GM12878 (cell line): Measurements from ENCODE around the gene AGTPBP1. TPM values are rescaled to one million over a fixed set of nuclear protein-coding genes. Genes with fewer than 3 reads are reported as not detected.

Experiments
- ATAC-seq: fragments of 200-7000 bp; cut with Tn5 transposase; 3 replicates; pipeline ENCODE4 v1.9.1; 2020; ENCODE audit warnings: mild to moderate bottlenecking, moderate library complexity
- BruUV-seq: library from RNA; stranded (reverse); fragments of 400-500 nt; replicated peaks from 2 replicates; lab custom pipeline; 2021; lab: Mats Ljungman, UMichigan
- CTCF ChIA-PET: fragments of 300-600 bp; sonication (Branson Sonifier 250); formaldehyde crosslinking; extraction: SDS; loops from one replicate; lab custom pipeline; 2021; ENCODE audit warnings: inconsistent platforms; lab: Yijun Ruan, JAX
- POLR2A ChIA-PET: fragments of 350-600 bp; formaldehyde crosslinking; extraction: SDS; loops from one replicate; lab custom pipeline; 2021; ENCODE audit warnings: inconsistent platforms; lab: Charles Lee
- RAD21 ChIA-PET: fragments of 300-600 bp; sonication (Branson Sonifier 250); formaldehyde crosslinking; loops from one replicate; lab custom pipeline; 2023; ENCODE audit warnings: antibody characterized with exemption; ENCODE audit not compliant: unreplicated experiment; lab: Charles Lee
- SMC1A ChIA-PET: fragments of 300-600 bp; sonication (Branson Sonifier 250); formaldehyde crosslinking; loops from one replicate; lab custom pipeline; 2023; ENCODE audit not compliant: unreplicated experiment, uncharacterized antibody; lab: Charles Lee
- DNase-seq: peaks from one replicate; pipeline ENCODE4 v3.0.0-alpha.2; 2011; ENCODE audit warnings: low read depth, low spot score
- FAIRE-seq: peaks from 3 replicates; lab custom pipeline; 2011; peaks lifted over from hg19 to GRCh38; lab: Jason Lieb, UNC
- H2AFZ ChIP-seq: 2 replicates; pipeline ENCODE4 v1.6.0; 2011; ENCODE audit warnings: low read depth, low read length, control low read depth; ENCODE audit not compliant: control insufficient read depth
- H3K27ac ChIP-seq: 2 replicates; pipeline ENCODE4 v1.5.1; 2011; ENCODE audit warnings: control low read depth; ENCODE audit not compliant: control insufficient read depth, insufficient read depth
- H3K27me3 ChIP-seq, 2 experiments: replicated peaks in 1 of 2; 2 replicates each; pipeline versions ENCODE4 v1.6.0 to v1.6.1; 2011; ENCODE audit warnings: low read length in 1 of 2; ENCODE audit not compliant: control insufficient read depth in 2 of 2, insufficient read depth in 2 of 2
- H3K36me3 ChIP-seq, 2 experiments: 2 replicates each; pipeline ENCODE4 v1.5.1; 2011; ENCODE audit warnings: low read length in 1 of 2; ENCODE audit not compliant: control insufficient read depth in 2 of 2, insufficient read depth in 2 of 2
- H3K4me1 ChIP-seq: 2 replicates; pipeline ENCODE4 v1.6.1; 2011; ENCODE audit warnings: mild to moderate bottlenecking, low read length, moderate library complexity, mixed read lengths; ENCODE audit not compliant: control insufficient read depth, insufficient read depth
- H3K4me2 ChIP-seq: 2 replicates; pipeline ENCODE4 v1.6.0; 2011; ENCODE audit warnings: control low read depth; ENCODE audit not compliant: control insufficient read depth, insufficient read depth
- H3K4me3 ChIP-seq: fragments of 200-600 bp; sonication (generic); 2 replicates; pipeline ENCODE4 v1.5.1; 2016
- H3K79me2 ChIP-seq: 2 replicates; pipeline ENCODE4 v1.6.0; 2011; ENCODE audit warnings: low read length; ENCODE audit not compliant: control insufficient read depth, insufficient read depth
- H3K9ac ChIP-seq: 2 replicates; pipeline ENCODE4 v1.8.0; 2011; ENCODE audit warnings: low read length, control low read depth, mixed read lengths; ENCODE audit not compliant: control insufficient read depth, insufficient read depth
- H3K9me3 ChIP-seq: replicated peaks from 3 replicates; pipeline ENCODE4 v1.5.1; 2011; ENCODE audit warnings: mild to moderate bottlenecking, low read length; ENCODE audit not compliant: control insufficient read depth, insufficient read depth
- H4K20me1 ChIP-seq: 2 replicates; pipeline ENCODE4 v1.6.0; 2011; ENCODE audit not compliant: control insufficient read depth, insufficient read depth
- ASH2L ChIP-seq: fragments of 300-600, 200-600 bp; sonication (generic); IDR thresholded peaks from 2 replicates; pipeline ENCODE4 v1.6.1; 2017; ENCODE audit warnings: low read depth, mild to moderate bottlenecking, borderline replicate concordance
- BCL11A ChIP-seq: IDR thresholded peaks from 2 replicates; pipeline ENCODE4 v1.6.1; 2011; ENCODE audit warnings: low read depth, low read length
- CEBPB ChIP-seq, 2 experiments: fragments of 150-350 bp in 1 of 2; IDR thresholded peaks; 2 replicates each; pipeline ENCODE4 v1.6.1; 2012 to 2014; ENCODE audit warnings: low read depth in 2 of 2, low read length in 2 of 2, borderline replicate concordance in 1 of 2, inconsistent platforms in 1 of 2
- CHD1 ChIP-seq: IDR thresholded peaks from 2 replicates; pipeline ENCODE4 v1.6.1; 2012; ENCODE audit warnings: low read depth, low read length, improper control_type of control experiment
- CREM ChIP-seq: IDR thresholded peaks from 2 replicates; pipeline ENCODE4 v1.6.1; 2014; ENCODE audit warnings: antibody characterized with exemption, low read depth
- CTCF ChIP-seq, 3 experiments: IDR thresholded peaks in 2 of 3; conservative IDR thresholded peaks in 1 of 3; 2 replicates each; pipeline ENCODE4 v1.5.1; 2011; ENCODE audit warnings: low read depth in 3 of 3, low read length in 3 of 3, mild to moderate bottlenecking in 3 of 3, control low read depth in 2 of 3, moderate library complexity in 2 of 3, inconsistent platforms in 1 of 3, mixed read lengths in 1 of 3; ENCODE audit not compliant: control insufficient read depth in 2 of 3, insufficient read depth in 1 of 3; ENCODE audit errors: extremely low read depth in 1 of 3
- EP300 ChIP-seq, 2 experiments: fragments of 150-350 bp in 1 of 2; IDR thresholded peaks; 2 replicates each; pipeline ENCODE4 v1.6.1; 2011 to 2012; ENCODE audit warnings: low read depth in 2 of 2, low read length in 2 of 2, borderline replicate concordance in 1 of 2, improper control_type of control experiment in 1 of 2, inconsistent platforms in 1 of 2; ENCODE audit not compliant: control insufficient read depth in 1 of 2
- HCFC1 ChIP-seq: fragments of 150-350 bp; IDR thresholded peaks from 2 replicates; pipeline ENCODE4 v1.6.1; 2014; ENCODE audit warnings: low read length
- HDAC6 ChIP-seq: fragments of 200-600 bp; sonication (generic); IDR thresholded peaks from one replicate; pipeline ENCODE4 v1.8.0; 2017; ENCODE audit warnings: antibody characterized with exemption; ENCODE audit not compliant: unreplicated experiment
- KDM1A ChIP-seq: fragments of 200-600 bp; sonication (generic); IDR thresholded peaks from 2 replicates; pipeline ENCODE4 v1.6.1; 2016; ENCODE audit warnings: borderline replicate concordance
- MYB ChIP-seq: fragments of 150-350 bp; IDR thresholded peaks from 2 replicates; pipeline ENCODE4 v1.6.1; 2014; ENCODE audit warnings: mild to moderate bottlenecking, low read depth, low read length, borderline replicate concordance
- NRF1 ChIP-seq: conservative IDR thresholded peaks from 2 replicates; pipeline ENCODE4 v1.6.1; 2011; ENCODE audit warnings: mild to moderate bottlenecking, low read depth, low read length, improper control_type of control experiment
- RAD51 ChIP-seq: fragments of 450-650 bp; IDR thresholded peaks from 2 replicates; pipeline ENCODE4 v1.6.1; 2016; ENCODE audit warnings: moderate library complexity, mild to moderate bottlenecking, inconsistent platforms
- REST ChIP-seq: IDR thresholded peaks from 2 replicates; pipeline ENCODE4 v1.6.1; 2012; ENCODE audit warnings: mild to moderate bottlenecking, low read depth, low read length
- SPI1 ChIP-seq: IDR thresholded peaks from 2 replicates; pipeline ENCODE4 v1.6.1; 2011; ENCODE audit warnings: low read depth, mild to moderate bottlenecking, low read length, moderate library complexity, borderline replicate concordance; ENCODE audit not compliant: insufficient read depth
- WRNIP1 ChIP-seq: IDR thresholded peaks from 2 replicates; pipeline ENCODE4 v1.6.1; 2011; ENCODE audit warnings: low read depth, low read length, improper control_type of control experiment, borderline replicate concordance
- WGBS: methylation state at CpG from one replicate; pipeline ENCODE4 v1.1.6; 2016; ENCODE audit warnings: low lambda C conversion rate; ENCODE audit not compliant: insufficient replicate concordance, insufficient coverage; ENCODE audit errors: missing lambda C conversion rate; 5-methylcytosine and 5-hydroxymethylcytosine counted together
- in situ Hi-C: fragments of 300-500 bp; cut with MboI; formaldehyde crosslinking; loops from 9 replicates; pipeline ENCODE4 v1.14.3; 2018; ENCODE audit warnings: mixed read lengths
- intact Hi-C: fragments of 100-400 bp; cut with micrococcal nuclease; formaldehyde crosslinking; loops from one replicate; pipeline ENCODE4 v1.14.2; 2022; ENCODE audit not compliant: unreplicated experiment
- polyA plus RNA-seq, 11 experiments: library from polyadenylated mRNA; depleted of rRNA in 4 of 11; unstranded in 6 of 11; stranded (reverse) in 5 of 11; fragments of >200 nt; fragmentation: Nextera tagmentation in 4 of 11; fragmentation: Illumina TruSeq in 1 of 11; extraction: Ambion mirVana in 4 of 11; extraction: Trizol in 1 of 11; gene quantifications; 1 replicate in 1 of 11; 2 replicates in 10 of 11; pipeline versions ENCODE4 v1.2.1 to v1.2.3, GENCODE V29; 2011 to 2016; ENCODE audit warnings: inconsistent platforms in 2 of 11, missing spikeins in 2 of 11, low read depth in 1 of 11
- total RNA-seq, 4 experiments: library from RNA; depleted of rRNA in 3 of 4; stranded (reverse); fragments of >200 nt in 3 of 4; fragmentation: Illumina TruSeq in 1 of 4; extraction: Trizol in 1 of 4; gene quantifications; 2 replicates each; pipeline versions ENCODE4 v1.2.1 to v1.2.3, GENCODE V29; 2013 to 2021
- TF ChIP-seq, protein P1 (sequence below): IDR thresholded peaks from 2 replicates; pipeline ENCODE4 v1.6.1; 2012; ENCODE audit warnings: low read length, inconsistent platforms

Gene AGTPBP1
- total and polyA plus RNA-seq, 10 of the 15 experiments (the other 5 are each of a cell fraction or from before 2014, with no cell fraction given), result 6.1 to 35.2 (median 20.0) TPM

- TF ChIP-seq SPI1, result no peak
- no peak for TF ChIP-seq WRNIP1
- no peak for TF ChIP-seq BCL11A
- TF ChIP-seq EP300 (IDR thresholded peaks at IDR 0.05; ENCODE audit: borderline replicate concordance in 1 of 2, control insufficient read depth in 1 of 2, low read depth in 2 of 2, low read length in 2 of 2), result no peak
Observed at GRCh38 chr9:85631809-85632208, 109.9 kb downstream of the AGTPBP1 start (continued).

DNA sequence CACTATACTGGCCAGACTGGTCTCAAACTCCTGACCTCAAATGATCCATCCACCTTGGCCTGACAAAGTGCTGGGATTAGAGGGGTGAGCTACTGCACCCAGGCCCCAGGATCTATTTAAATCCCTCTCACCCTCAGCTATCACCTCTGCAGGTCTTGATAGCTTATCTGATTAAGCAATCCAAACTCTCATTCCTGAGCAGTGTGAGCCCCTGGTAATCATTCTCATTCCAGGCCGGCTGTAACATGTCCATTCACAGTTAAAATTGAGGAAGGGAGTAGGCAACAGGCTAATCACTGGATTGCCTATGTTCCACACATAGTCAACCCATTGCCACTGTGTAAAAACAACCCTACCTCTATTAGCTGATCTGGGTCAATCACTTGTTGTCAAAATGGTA lies 111.1 kb downstream of the AGTPBP1 start:
- no peak overlapping the region for H3K4me2 ChIP-seq
- no peaks in the 10 kb centered on the region for H3K79me2 ChIP-seq
- H3K36me3 ChIP-seq, result peaks cover 0 to 3% of the 10 kb centered on the region in 2 experiments; a peak in 1 of 4 replicates
- no peak overlapping the region for H3K9ac ChIP-seq
- ChIA-PET RAD21 (no interaction called here), CTCF (no interaction called here), POLR2A (no interaction called here), SMC1A (no interaction called here)
- in situ Hi-C loops, result no loop called here
- H3K9me3 ChIP-seq, result no peaks in the 10 kb centered on the region
- BruUV-seq, result no TSS peak
- H4K20me1 ChIP-seq, result no peaks in the 10 kb centered on the region
- intact Hi-C loops, result no loop called here
- FAIRE-seq (no peak), ATAC-seq (no peak), DNase-seq (no peak)
- no peak overlapping the region for H3K27ac ChIP-seq
- H3K4me1 ChIP-seq, result no peaks in the 10 kb centered on the region
- no peaks in the 10 kb centered on the region for H3K27me3 ChIP-seq
- H3K4me3 ChIP-seq, result no peak overlapping the region
- WGBS, result 91% methylated on average over 1 of the region's 1 CpG
- H2AFZ ChIP-seq, result no peak overlapping the region
- TF ChIP-seq HDAC6, result no peak
- TF ChIP-seq CREM, result no peak
- TF ChIP-seq CTCF (IDR thresholded peaks at IDR 0.05 in 2 of 3, conservative IDR thresholded peaks at IDR 0.05 in 1 of 3; ENCODE audit: control insufficient read depth in 2 of 3, extremely low read depth in 1 of 3, insufficient read depth in 1 of 3, low read depth in 3 of 3, low read length in 3 of 3), result no peak
- no peak for TF ChIP-seq ASH2L
- no peak for TF ChIP-seq WRNIP1
- TF ChIP-seq, protein P1, sequence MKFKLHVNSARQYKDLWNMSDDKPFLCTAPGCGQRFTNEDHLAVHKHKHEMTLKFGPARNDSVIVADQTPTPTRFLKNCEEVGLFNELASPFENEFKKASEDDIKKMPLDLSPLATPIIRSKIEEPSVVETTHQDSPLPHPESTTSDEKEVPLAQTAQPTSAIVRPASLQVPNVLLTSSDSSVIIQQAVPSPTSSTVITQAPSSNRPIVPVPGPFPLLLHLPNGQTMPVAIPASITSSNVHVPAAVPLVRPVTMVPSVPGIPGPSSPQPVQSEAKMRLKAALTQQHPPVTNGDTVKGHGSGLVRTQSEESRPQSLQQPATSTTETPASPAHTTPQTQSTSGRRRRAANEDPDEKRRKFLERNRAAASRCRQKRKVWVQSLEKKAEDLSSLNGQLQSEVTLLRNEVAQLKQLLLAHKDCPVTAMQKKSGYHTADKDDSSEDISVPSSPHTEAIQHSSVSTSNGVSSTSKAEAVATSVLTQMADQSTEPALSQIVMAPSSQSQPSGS, result no peak
- TF ChIP-seq NRF1, result no peak
- no peak for TF ChIP-seq RAD51
- no peak for TF ChIP-seq HCFC1
- TF ChIP-seq CHD1, result no peak
- TF ChIP-seq MYB, result no peak
- no peak for TF ChIP-seq REST
- no peak for TF ChIP-seq KDM1A
- TF ChIP-seq CEBPB (IDR thresholded peaks at IDR 0.05; ENCODE audit: borderline replicate concordance in 1 of 2, low read depth in 2 of 2, low read length in 2 of 2), result no peak
